Activated T-cell treated with anti-CD3 and anti-CD28 coated beads for 48 hours (primary cell): Measurements from ENCODE around the gene CLEC2D.
"Not testable (repeated sequence)": the region's sequence is repeated elsewhere in the genome, so short reads cannot be mapped to it uniquely, and the experiment has no call there.

Source experiments
- DNase-seq: peaks from one replicate; pipeline ENCODE4 v3.0.0-alpha.2; 2020; ENCODE audit warnings: low read depth

Gene CLEC2D

DNA sequence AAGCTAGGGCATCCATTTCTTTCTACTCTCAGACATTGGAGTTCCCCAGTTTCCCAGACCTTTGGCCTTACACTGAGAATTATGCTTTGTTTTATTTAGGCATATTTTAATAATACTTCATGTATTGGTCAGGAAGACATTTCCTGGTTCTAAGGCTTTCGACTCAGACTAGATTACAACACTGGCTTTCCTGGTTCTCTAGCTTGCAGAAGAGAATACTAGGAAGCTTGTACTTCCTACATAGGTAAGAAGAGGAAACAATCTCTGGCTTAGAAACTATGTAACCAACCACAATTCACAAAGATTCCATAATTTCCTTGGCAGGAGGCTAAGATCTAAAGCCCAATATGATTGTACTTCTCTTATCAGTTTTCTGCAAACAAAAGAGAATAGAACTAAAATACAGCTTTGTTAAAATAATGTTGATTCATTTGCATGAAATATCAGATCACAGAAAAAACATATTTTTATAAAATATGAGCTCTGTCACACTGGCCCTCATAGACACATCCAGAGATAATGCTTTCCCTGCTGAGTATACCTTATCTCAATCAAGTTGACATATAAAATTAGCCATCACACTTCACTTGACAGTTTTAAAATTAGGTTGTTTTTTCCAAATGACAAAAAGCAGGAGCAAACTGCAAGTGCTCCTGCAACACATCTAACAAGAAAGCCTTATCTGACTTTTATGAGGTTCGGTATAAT is 30.5 kb downstream of the CLEC2D start:
- DNase-seq, result no peak

DNA sequence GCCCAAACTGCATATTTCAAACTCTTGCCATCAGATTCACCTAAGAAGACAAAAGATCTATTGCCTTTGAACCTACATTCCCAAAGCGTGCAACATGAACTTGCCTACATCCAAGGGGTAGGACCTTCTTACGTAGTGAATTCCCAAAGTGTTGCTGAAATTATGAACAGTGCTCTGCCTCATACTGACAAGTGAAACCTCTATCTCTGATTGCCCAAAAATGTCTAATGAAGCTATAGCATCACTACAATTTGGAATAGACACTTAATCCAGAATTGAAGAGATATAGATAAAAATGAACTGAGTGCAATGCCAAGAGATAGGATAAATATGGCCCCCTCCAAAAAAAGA is 31.1 kb downstream of the CLEC2D start:
- DNase-seq, result no peak

DNA sequence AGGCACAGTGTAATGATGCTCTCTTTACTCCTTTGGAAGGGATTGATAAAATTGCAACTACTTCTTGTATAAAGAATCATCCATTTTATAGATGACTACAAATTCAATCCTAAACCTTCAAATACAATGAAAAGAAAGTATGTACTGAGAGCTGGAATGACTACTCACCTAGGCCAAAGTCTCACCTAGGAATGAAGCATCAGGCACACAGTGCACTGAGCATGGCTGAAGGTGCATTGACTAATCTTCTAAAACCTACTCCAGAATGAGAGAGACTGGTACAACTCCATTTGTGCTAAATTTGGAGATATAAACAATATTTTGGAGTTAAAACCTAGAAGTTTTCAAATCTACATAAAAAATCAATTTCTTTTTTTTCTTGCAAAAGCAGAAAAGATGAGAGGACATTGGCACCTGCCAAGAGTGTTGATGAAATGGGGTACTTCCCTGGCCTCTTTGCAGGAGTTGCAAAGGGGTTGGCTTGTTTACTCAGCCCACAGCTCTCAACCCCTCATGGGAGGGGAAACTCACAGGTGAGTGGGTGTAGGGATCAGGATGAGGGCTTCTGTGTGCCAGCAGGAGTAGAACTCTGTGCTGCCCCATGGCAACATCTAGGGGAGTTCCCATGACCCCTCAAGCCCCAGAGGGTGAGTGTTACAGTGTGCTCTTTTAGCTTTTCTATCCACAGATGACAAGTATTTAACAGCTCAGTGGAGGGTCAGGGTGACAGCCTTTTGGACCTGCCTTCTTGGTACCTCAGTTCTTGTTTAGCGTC is 32.1 kb downstream of the CLEC2D start:
- DNase-seq, result no peak

DNA sequence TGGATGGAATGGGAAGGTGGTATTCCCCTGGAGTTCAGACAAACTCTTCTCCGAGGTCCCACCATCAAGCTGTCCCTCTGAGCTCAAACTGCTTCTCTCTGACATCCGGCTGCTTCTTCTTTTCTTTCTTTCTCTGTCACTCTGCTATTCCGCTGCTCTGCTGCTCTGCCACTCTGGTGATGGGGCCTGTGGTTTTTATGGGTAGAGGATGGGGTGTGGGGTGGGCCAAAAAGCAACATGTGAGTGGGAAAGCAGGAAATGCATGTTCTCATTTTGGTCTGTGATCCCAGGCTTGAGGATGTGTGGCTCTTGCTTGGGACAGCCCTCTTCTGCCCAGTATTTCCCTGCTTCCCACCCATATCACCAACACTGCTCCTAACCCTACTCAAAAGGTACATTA is 32.7 kb downstream of the CLEC2D start:
- peak; percentile 30 for DNase-seq

DNA sequence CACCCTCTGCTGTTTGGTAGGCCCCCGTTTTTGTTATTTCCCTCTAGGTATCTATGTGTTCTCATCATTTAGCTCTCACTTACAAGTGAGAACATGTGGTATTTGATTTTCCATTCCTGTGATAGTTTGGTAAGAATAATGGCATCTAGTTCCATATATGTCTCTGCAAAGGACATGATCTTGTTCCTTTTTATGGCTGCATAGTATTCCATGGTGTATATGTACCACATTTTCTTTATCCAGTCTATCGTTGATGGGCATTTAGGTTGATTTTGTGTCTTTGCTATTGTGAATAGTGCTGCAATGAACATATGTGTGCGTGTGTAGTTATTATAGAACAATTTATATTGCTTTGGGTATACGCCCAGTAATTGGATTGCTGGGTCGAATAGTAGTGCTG is 35.0 kb downstream of the CLEC2D start:
- not testable (repeated sequence) for DNase-seq

DNA sequence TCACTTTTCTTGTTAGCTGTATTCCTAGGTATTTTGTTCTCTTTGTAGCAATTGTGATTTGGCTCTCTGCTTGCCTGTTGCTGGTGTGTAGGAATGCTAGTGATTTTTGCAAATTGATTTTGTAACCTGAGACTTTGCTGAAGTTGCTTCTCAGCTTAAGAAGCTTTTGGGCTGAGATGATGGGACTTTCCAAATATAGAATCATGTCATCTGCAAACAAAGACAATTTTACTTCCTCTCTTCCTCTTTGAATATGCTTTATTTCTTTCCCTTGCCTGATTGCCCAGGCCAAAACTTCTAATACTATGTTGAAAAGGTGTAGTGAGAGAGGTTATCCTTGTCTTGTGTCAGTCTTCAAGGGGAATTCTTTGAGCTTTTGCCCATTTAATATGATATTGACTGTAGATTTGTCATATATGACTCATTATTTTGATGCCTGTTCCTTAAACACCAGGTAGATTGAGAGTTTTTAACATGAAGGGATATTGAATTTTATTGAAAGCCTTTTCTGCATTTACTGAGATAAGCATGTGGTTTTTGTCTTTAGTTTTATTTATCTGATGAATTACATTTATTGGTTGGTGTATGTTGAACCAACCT is 36.7 kb downstream of the CLEC2D start:
- DNase-seq, result no peak

DNA sequence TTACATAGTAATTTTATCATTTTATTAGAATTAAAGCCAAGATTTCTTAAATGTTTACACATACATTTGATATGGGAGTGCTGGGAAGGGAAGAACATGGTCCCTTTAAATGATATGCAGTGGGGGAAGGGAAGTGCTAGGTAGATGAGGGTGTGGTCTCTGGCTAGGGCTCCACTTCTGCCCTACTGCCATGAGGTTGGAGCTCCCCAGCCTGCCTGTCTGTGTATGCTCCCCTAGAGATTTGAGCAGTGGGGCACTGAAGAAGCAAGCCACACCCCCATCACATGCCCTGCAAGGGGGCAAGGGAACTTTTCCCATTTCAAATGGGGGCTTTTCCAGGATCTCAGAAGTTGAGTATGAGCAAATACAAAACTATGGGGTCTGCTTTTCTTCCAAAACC is 37.8 kb downstream of the CLEC2D start:
- no peak for DNase-seq

DNA sequence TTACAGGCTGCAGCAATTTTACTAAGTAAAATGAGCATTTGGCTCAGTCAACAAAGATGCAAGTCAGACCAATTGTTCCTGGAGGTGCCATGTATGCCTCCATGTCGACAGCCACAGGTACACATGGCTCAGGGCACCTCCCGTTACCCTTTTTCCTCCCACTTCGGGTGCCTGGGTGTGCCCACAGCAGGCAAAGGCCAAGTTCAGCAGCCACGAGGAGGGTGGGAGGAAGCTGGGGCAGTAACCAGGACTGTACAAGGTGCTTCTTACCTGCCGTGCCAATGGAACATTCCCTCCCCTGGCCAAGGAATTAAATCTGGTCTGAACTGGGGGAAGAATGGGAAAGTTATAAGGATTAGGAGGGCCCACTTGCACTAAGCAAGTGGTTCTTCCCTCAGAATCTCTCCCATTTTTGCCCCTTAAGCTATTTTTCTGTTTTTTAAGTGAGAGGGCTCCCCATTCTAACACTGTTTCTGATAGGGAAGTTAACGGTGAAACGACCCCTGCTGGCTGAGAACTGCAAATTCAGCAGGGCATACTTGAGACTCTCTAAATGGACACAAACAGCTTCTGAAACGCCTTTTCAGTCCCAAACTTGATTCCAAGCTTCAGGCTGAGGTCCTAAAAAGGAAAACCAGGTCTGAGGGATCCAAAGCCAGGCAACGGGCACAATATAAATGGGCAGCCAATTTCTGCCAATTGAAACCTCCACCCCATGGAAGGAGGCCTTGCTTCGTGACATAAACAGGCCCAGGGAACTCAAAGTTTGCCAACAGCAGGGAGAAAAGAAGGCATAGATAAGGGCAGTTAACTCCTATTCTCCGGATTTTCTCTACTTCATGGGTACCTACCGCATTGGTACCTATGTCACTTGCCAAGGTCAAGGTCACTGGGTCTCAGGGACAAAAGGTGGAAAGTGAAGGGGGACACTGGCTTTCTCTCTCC is 38.6 kb downstream of the CLEC2D start:
- DNase-seq, result peak; percentile 45

DNA sequence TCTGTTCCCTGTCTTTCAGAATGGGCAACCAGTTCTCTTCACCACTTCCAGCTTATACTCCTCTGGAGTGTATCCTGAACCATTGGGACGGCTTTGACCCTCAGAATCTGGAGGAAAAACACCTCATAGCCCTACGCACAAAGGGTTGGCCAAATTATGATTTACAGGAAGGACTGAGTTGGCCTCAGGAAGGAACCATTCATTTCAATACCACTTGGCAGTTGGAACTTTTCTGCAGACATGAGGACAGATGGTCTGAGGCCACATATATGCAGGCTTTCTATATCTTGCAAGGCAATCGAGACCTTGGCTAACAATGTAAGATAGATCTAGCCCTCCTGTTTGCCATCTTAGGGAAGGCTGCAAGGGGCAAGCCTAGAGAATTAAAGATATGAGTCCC is 39.3 kb downstream of the CLEC2D start:
- no peak for DNase-seq

DNA sequence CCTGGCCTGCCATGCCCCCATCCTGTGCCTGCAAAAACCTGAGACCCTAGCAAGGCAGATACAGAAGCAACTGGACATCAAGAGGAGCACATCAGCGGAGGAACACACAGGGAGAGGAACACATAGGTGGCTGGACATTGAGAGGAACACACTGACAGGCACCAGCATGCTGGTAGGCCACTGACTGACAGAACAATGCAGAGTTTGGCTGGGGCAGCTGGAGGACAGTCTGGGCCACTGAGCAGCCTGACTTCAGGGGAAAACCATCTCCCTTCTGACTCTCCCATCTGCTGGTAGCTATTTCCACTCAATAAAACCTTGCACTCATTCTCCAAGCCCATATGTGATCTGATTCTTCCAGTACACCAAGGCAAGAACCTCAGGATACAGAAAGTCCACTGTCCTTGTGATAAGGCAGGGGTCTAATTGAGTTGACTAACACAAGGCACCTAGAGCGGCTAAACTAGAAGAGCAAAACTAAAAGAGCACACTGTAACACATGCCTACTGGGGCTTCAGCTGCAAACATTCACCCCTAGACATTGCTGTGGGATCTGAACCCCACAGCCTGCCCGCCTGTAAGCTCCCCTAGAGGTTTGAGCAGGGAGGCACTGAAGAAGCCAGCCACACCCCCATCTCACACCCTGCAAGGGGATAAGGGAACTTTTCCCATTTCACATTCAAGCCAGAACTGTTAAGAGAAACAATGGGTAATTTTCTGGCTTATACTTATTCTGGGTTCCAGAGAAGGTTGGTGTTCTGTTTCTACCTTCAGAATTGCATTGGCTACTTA is 41.3 kb downstream of the CLEC2D start:
- no peak for DNase-seq

DNA sequence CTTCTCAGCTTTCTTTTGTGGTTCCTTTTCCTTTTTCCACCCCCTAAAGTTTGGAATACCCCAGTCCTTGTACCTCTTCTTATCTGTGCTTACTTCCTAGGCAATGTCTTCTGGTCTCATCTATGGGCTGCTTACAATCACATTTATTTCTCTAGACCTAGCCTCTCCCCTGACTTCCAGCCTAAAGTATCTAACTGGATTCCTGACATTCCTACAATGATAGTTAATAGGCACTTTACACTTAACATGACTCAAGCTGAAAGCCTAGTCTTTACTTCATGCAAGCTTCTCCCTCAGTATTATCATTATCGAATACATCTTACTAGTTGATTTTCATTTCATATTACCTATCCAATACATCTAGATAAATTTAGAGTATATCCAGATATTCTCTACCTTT is 42.2 kb downstream of the CLEC2D start:
- no peak for DNase-seq

DNA sequence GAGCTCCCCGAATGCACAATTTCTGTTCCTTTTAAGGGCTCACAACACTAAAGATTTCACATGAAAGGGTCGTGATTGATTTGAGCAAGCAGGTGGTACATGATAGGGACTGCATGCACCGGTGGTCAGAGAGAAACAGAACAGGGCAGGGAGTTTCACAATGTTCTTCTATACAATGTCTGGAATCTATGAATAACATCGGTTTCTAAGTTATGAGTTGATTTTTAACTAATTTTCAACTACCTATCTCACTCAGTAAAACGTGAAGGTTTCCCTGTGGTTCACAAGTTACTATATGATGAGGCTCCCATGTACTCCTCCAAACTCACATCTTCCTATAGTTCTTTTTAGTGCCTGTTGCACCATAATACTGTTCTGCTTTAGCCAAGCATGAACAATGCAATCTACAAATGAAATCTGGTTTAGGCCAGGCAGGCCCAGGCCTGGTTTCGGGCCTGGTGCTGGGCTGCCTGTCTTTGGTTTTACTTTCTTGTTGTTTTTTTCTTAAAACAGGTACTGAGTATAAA is 43.6 kb downstream of the CLEC2D start:
- not testable (repeated sequence) for DNase-seq

DNA sequence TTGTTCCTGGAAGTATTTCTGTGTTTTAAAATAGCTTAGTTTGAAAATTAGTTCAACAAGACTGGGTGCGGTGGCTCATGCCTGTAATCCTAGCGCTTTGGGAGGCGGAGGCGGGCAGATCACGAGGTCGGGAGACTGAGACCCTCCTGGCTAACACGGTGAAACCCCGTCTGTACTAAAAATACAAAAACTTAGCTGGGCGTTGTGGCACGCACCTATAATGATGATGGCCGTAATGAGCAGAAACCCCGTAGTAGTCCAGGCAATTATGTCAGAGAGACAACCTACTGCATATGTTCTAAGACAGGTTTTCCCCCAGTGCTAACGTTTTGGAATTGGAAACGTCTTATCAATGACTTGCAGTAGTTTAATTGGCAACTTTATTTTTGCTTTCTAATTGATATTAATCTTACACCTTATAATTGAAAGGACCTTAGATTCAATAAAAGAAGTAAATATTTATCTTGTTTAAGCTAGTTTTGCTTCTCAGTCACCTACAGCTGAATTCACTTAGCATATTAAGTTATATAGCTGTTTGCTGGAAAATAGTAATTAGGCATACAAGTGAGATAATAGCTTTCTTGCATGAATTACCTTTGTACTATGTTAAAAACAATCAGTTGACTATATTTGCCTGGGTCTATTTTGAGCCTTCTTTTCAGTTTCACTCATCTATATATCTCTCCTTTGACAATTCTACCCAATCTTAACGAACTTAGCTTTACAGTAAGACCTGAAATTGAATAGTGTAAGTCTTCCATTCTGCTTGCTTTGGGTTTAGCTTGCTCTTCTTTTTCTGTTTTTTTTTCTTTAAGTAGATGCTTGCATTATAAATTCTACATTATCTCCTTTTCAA is 47.8 kb downstream of the CLEC2D start:
- DNase-seq, result no peak

DNA sequence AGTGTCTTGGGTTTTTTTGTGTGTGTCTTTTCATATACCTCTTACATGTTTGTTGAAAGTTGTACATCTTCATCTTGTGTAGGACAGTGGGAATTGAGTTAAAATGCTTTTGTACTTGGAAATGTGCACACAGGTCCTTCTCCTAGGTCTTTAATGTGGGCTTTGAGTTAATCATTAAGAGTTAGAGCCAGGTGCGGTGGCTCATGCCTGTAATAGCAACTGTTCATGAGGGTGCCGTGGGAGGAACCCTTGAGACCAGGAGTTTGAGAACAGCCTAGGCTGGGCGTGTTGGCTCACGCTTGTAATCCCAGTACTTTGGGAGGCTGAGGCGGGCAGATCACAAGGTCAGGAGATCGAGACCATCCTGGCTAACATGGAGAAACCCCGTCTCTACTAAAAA is 49.5 kb downstream of the CLEC2D start:
- DNase-seq, result no peak

DNA sequence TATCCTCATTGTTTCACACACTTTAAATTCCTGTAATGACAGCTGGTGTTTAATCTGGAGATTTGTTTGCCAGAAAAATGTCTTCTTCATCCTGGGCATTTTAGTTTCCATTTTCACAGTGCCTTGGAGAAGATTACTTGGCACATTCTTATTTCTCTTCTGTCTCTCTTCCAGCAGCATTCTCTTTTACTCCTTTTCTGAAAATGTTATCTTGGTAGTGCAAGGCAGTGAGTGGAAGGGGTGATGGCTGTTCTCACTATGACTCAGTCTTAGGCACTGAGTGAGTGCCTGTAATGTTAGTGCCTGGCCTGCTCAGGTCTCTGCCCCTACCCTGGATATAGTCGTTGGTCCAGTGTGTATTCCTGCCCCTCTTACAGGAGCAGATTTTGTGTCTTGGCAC is 50.3 kb downstream of the CLEC2D start:
- DNase-seq, result no peak

DNA sequence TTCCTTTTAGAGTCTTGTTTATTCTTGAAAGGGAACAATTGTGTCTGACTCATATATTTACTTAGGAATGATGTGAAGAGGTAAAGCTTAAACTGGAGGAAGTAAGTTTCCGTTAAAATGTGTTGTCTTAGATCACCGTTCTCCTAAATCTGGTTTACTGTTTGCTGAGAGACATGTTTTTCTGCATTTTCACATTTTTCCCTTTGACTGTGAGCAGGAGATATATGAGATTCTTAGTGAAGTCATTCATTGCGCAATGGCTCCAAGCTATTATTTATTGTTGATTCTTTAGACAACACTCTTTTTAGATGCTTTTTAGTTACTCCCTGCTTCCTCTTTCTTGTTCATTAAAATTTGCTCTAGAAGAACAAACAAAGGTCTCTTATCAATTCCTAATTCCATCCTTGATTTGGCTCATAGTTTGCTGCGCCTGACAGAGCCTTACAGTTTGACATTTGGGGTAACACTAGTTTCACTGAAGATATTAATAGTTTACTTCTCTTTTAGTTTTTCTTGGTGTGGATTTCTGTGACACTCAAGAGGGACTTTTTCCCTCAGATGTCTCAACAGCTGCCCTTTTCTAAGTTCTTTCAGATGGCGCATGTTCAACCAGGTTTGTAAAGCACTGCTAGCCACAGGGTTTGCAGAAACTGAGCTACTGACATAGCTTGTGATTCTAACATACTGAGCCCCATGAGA is 52.0 kb downstream of the CLEC2D start:
- DNase-seq, result no peak

DNA sequence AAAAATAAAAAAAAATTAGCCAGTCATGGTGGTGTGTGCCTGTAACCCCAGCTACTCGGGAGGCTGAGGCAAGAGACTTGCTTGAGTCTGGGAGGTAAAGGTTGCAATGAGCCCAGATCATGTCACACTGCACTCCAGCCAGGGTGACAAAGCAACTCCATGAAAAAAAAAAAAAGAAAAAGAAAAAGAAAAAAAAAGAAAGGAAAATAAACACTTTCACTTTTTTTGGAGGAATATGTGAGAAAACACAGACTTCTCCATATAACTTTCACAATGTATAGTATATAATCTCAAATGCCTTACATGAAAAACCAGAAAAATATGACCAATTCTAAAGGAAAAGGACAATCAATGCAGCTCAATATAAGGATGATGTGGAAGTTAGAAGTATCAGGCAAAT is 54.5 kb downstream of the CLEC2D start:
- DNase-seq, result no peak

DNA sequence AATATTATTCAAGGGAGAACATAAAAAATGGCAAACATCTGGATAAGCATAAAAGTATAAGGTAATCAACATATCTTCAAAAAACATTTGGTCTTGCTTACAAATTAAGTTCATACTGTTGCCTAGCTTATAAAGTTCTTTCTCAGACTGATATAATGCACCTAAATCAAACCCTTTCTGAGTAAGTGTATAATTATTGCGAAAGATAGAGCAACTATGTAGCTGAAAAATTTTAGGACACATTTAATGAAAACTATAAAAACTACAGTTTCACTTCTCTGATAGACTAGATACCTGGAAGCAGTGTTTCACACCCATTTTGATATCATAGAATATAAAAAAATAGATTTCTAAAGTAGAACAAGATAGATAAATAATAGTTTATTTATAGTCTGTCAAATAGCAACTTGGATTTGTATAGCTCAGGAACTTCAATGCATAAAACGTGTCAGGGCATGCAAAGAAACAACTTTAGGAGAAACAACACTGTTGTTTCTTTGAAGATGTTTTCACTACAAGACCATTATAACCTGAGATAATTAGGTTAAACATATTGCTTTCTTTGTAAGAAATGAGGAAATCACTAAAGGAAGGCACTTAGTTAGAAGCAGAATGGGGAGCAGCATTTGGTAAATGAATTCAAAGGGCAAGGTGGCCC is 55.8 kb downstream of the CLEC2D start:
- no peak for DNase-seq

DNA sequence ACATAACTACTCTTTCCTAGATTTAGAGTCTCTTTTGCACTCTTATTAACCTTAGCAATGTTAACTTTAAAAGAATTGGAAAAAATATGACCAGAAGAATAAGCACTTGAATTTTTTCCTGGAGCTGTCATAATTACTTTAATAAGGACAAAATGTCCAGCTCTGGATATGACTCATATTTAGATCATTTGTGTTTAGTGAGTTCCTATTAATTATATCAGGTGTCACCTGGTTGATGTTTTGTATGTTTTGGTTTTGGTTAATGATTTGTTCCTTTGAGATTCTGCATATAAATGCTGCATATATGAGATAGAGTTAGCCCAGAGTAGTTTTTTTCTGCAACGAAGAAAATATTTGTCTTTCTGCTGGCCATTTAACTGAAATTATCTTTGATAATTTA is 58.3 kb downstream of the CLEC2D start:
- DNase-seq, result no peak
